GM19043 (cell line): ENCODE measurements around the gene KICS2.

ENCODE experiments used
- ATAC-seq: cut with Tn5 transposase; IDR thresholded peaks from one replicate; pipeline ENCODE4 v1.9.1; 2021; ENCODE audit warnings: low read depth; ENCODE audit not compliant: unreplicated experiment

KICS2 gene

GRCh38 chr12:64175254-64175945 lies 46.7 kb downstream of the KICS2 start:
- no peak for ATAC-seq

GRCh38 chr12:64173456-64173855 lies 48.6 kb downstream of the KICS2 start:
- ATAC-seq = no peak
